Lower lobe of right lung (tissue), 2 donors: ENCODE results near the gene SOX6. TPM values are rescaled to one million over a fixed set of nuclear protein-coding genes. Genes with fewer than 3 reads are reported as not detected.

Experiments
- ATAC-seq, 2 donors: fragments of 200-7000 bp; cut with Tn5 transposase; one replicate each; pipeline ENCODE4 v1.9.1; 2020 to 2022; ENCODE audit warnings: mild to moderate bottlenecking in 2 of 2, moderate library complexity in 2 of 2
- DNase-seq: peaks from one replicate; pipeline ENCODE4 v3.0.0-alpha.2; 2020
- H3K27ac ChIP-seq: fragments of 200-600 bp; one replicate; pipeline ENCODE4 v1.8.0; 2022
- H3K27me3 ChIP-seq: fragments of 200-600 bp; one replicate; pipeline ENCODE4 v1.8.0; 2022; ENCODE audit warnings: low read depth
- H3K36me3 ChIP-seq: fragments of 200-600 bp; one replicate; pipeline ENCODE4 v1.8.0; 2022; ENCODE audit warnings: mild to moderate bottlenecking
- H3K4me1 ChIP-seq: fragments of 200-600 bp; one replicate; pipeline ENCODE4 v1.8.0; 2022
- H3K4me3 ChIP-seq: fragments of 200-600 bp; one replicate; pipeline ENCODE4 v1.8.0; 2022; ENCODE audit warnings: mild to moderate bottlenecking
- H3K9me3 ChIP-seq: fragments of 200-600 bp; one replicate; pipeline ENCODE4 v1.8.0; 2022
- CTCF ChIP-seq: fragments of 200-600 bp; IDR thresholded peaks from one replicate; pipeline ENCODE4 v1.8.0; 2022; ENCODE audit warnings: antibody characterized with exemption, mild to moderate bottlenecking
- intact Hi-C: fragments of 100-400 bp; cut with DNase I; formaldehyde crosslinking; loops from one replicate; pipeline ENCODE4 v1.11.0; 2022
- total RNA-seq: library from RNA; stranded (reverse); fragmentation: NEBNext Ultra II Directional; extraction: Animal tissue kit (Norgen Biotek cat#: 25700); gene quantifications from one replicate; pipeline ENCODE4 v1.2.1, GENCODE V29; 2021
- donor health status: DM: no; HTN: yes; CAD: no; lungs with severe emphysema.

The SOX6 gene
- total RNA-seq, 1 donor from 2014 or later, result 4.8 TPM

- Histone ChIP-seq H3K27ac (no peak overlapping the region), H3K36me3 (no peaks in the 10 kb centered on the region), H3K4me1 (no peaks in the 10 kb centered on the region), H3K27me3 (no peaks in the 10 kb centered on the region), H3K4me3 (no peak overlapping the region), H3K9me3 (no peaks in the 10 kb centered on the region)
- DNase-seq (no peak), ATAC-seq (no peak)
- intact Hi-C loops, result no loop called here
- TF ChIP-seq CTCF, result no peak
These were observed 138.7 kb downstream of the SOX6 start for GRCh38 chr11:16217631-16218030.

- Histone ChIP-seq H3K4me3 (no peak overlapping the region), H3K27ac (no peak overlapping the region), H3K27me3 (no peaks in the 10 kb centered on the region), H3K9me3 (no peaks in the 10 kb centered on the region), H3K36me3 (no peaks in the 10 kb centered on the region), H3K4me1 (no peaks in the 10 kb centered on the region)
- intact Hi-C loops, result no loop called here
- DNase-seq (no peak), ATAC-seq (no peak)
- TF ChIP-seq CTCF, result no peak
These were observed 139.5 kb downstream of the SOX6 start for GRCh38 chr11:16216831-16217230.

GRCh38 chr11:16215352-16215751 lies 141.0 kb downstream of the SOX6 start:
- intact Hi-C loops, result no loop called here
- no peaks in the 10 kb centered on the region for H3K27me3 ChIP-seq
- ATAC-seq (no peak), DNase-seq (no peak)
- H3K27ac ChIP-seq, result no peak overlapping the region
- no peak overlapping the region for H3K4me3 ChIP-seq
- no peaks in the 10 kb centered on the region for H3K36me3 ChIP-seq
- no peak for TF ChIP-seq CTCF
- H3K9me3 ChIP-seq, result no peaks in the 10 kb centered on the region
- no peaks in the 10 kb centered on the region for H3K4me1 ChIP-seq

GRCh38 chr11:16211407-16211806 lies 144.9 kb downstream of the SOX6 start:
- H3K4me1 ChIP-seq, result no peaks in the 10 kb centered on the region
- no peaks in the 10 kb centered on the region for H3K36me3 ChIP-seq
- no peak for ATAC-seq
- no peak for DNase-seq
- H3K27me3 ChIP-seq, result no peaks in the 10 kb centered on the region
- no peak overlapping the region for H3K27ac ChIP-seq
- H3K4me3 ChIP-seq, result no peak overlapping the region
- intact Hi-C loops, result no loop called here
- H3K9me3 ChIP-seq, result no peaks in the 10 kb centered on the region
- TF ChIP-seq CTCF, result no peak

GRCh38 chr11:16204261-16204660 lies 152.1 kb downstream of the SOX6 start:
- TF ChIP-seq CTCF, result no peak
- no peaks in the 10 kb centered on the region for H3K4me1 ChIP-seq
- no peaks in the 10 kb centered on the region for H3K9me3 ChIP-seq
- H3K27ac ChIP-seq, result no peak overlapping the region
- H3K36me3 ChIP-seq, result no peaks in the 10 kb centered on the region
- no peak overlapping the region for H3K4me3 ChIP-seq
- intact Hi-C loops, result no loop called here
- no peaks in the 10 kb centered on the region for H3K27me3 ChIP-seq
- no peak for ATAC-seq
- no peak for DNase-seq

GRCh38 chr11:16195651-16196050 lies 160.7 kb downstream of the SOX6 start:
- H3K27ac ChIP-seq, result no peak overlapping the region
- TF ChIP-seq CTCF, result no peak
- intact Hi-C loops, result no loop called here
- H3K4me3 ChIP-seq, result no peak overlapping the region
- H3K4me1 ChIP-seq, result peaks cover 4% of the 10 kb centered on the region
- H3K9me3 ChIP-seq, result no peaks in the 10 kb centered on the region
- no peaks in the 10 kb centered on the region for H3K27me3 ChIP-seq
- no peaks in the 10 kb centered on the region for H3K36me3 ChIP-seq
- ATAC-seq (peak in 1 of 2 donors; percentile 29), DNase-seq (no peak)
